Hindlimb muscle (tissue), 1 donor: Measurements from ENCODE around the gene WDFY4. TPM values are rescaled to one million over a fixed set of nuclear protein-coding genes. Genes with fewer than 3 reads are reported as not detected.

Source experiments
- DNase-seq: peaks from one replicate; pipeline ENCODE4 v3.0.0-alpha.2; 2013
- polyA plus RNA-seq: library from polyadenylated mRNA; unstranded; fragments of 120-200 nt; gene quantifications from one replicate; pipeline ENCODE4 v1.2.1, GENCODE V29; 2013; ENCODE audit not compliant: insufficient read length

WDFY4 gene
- polyA plus RNA-seq, 1 donor = 3.9 TPM

- DNase-seq = no peak
Observed at GRCh38 chr10:48946891-48947500, 262.3 kb downstream of the WDFY4 start.

DNA sequence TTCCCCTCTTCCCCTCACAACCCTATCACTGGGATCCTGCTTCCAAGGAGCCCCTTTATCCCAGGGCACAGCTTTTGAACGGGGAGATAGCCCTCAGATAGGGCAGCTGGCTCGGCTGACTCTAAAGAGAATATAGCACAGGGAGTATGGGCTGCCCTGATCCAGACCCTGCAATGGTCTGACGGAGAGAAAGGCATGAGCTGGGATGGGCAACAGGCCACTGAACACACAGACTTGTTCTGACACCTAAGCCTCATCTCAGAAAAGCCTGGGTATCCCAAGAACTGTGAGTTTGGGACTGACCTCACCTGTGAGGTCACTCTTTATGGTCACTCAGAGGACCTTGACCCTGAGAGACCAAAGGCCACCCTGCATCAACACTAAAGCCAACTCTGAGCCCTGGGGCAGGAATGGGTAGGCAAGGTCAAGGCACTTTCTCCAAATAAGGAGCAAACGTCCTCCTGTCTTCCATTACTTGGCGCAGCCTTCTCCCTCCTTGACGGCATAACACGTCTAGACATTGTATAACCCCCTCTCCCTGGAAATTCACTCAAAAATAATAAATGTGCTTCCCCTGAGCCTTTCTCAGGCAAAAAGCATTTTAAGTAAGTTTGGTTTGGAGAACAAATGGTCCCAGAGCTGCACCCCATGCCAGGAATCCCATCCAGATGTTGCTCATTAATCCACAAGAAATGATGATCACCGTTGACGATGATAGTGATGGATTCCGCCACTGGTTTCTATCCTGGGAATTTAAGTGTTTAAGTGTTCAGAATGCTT is 263.2 kb downstream of the WDFY4 start:
- DNase-seq = no peak

DNA sequence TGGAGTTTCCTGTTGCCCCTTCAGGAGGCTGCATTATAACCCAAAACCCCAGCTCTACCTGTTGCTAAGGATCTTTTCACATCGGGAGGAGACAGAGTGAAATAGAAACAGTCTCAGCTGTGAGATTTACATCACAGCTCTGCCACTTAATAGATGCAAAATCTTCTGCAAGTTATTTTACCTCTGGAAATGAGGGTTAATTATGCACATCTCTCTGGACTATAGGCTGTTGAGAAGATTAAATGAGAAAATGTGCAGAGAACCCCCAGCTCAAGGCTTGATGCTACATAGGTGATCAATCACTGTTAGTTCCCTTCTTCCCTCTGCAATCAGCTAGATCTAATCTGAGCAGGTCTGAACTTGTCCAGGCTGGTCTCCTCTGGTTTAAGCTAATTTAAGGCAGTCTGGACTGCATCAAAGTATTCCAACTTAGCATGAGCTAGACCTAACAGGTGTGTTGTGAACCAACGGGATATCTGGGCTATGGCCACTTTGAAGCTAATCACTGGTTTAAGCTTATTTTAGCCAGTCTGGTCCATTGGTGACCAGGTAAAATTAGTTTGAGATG is 263.9 kb downstream of the WDFY4 start:
- DNase-seq = no peak

DNA sequence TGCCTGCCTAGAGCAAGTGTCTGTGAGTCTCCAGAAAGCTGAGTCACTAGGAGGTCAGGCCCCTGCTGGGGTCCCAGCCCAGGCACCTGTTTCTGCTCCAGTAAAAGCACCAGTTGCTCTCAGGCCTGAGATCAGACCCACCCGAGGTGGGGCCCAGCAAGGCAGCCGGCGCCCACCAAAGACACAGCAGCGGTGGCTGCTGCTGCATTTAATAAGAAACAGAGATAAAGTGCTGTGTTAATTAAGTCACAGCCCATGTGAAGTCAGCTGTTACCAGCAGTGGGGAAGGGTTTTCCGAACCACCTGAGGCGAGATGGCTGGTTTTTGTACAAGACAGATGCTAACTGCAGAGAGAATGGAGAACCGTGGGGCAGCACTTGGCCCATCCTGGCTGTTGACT is 267.0 kb downstream of the WDFY4 start:
- no peak for DNase-seq

GRCh38 chr10:48957361-48958151 is 272.9 kb downstream of the WDFY4 start:
- no peak for DNase-seq

DNA sequence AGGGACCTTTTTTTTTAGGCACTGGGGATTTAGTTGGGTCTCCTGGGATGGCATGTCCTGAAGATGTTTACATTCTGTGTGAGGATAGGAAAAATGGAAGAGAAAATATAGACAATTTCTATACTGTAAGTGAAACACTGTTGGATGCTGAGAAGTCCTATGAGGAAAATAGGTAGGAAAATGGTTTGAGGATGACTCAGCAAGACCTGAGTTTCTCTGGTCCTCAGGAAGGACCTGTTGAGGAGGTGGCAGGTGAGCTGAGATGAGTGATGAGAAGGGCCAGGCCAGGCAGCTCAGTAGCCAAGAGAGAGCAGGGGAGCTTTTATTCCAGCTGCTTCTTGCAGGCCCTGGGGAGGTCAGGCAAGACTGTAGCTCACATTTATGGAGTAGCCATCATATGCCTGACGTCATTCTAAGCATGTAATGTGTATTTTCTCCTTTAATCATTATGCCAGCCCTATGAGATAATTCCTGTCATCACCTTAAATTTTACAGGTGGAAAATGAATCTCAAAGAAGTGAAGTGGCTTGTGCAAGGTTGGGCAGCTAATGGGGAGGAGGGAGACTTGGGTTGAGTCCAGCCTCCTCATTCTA is 274.0 kb downstream of the WDFY4 start:
- no peak for DNase-seq

GRCh38 chr10:48964038-48964437 is 279.4 kb downstream of the WDFY4 start:
- DNase-seq = no peak

- no peak for DNase-seq
Observed at GRCh38 chr10:48965460-48965859, 280.8 kb downstream of the WDFY4 start.

DNA sequence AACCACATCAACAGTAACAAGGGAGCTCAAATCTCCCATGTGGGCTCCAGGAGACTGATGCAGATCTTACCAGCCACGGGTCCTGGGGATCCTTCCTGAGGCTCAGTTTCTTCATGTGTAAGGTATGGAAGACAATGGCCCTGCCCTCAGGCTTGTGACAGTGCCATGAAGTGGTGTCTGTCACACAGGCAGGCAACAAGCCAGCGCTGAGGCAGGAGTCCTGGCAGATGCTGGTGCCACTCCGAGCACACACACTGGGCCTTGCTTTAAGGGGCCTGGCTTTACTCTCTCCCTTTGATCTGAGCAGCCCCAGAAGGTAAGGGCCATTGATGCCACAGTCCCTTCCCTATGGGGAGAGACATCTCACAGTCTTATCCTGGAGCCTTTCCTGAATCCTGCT is 283.4 kb downstream of the WDFY4 start:
- DNase-seq = no peak

- DNase-seq = no peak
Observed at GRCh38 chr10:48970046-48970445, 285.4 kb downstream of the WDFY4 start.

DNA sequence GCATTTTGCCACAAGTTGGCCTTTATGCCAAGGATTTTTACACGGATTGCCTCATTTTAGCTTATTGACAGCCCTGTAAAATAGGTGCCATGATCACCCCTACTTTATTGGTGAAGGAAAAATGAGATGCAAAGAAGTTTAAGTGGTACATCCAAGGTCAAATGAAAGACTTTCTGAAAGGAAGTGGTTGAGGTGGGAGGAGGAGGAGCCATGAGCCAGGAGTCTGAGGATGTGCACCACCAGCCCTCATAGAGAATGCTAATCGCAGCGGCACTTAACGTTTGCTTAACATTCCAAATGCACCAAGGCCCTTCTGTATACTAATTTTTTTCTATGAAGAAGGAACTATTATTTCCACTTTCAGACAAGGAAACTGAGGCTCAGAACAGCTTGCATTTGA is 286.0 kb downstream of the WDFY4 start:
- no peak for DNase-seq

DNA sequence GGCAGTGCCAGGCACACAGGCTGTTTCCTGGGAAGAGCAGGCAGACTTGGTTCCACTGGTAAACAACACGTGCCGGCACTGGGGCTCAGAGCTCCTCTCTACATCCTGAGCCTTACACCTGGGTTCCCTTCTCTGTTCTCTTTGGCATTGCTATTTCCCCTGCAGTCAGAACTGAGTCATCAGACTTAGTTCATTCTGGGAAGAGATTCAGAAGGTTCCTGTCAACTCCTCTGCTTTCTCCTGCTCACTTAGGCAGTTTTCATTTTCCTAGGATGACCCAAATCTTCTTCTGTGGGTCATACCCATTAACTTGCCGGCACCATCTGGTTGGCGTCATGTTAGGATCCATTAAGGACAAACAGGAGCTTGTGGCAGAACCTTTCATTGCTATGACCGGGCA is 288.4 kb downstream of the WDFY4 start:
- DNase-seq = no peak

- DNase-seq = no peak
Observed at GRCh38 chr10:48974510-48975156, 290.0 kb downstream of the WDFY4 start.

- no peak for DNase-seq
Observed at GRCh38 chr10:48976196-48976595, 291.5 kb downstream of the WDFY4 start.

- no peak for DNase-seq
Observed at GRCh38 chr10:48978318-48978717, 293.6 kb downstream of the WDFY4 start.

DNA sequence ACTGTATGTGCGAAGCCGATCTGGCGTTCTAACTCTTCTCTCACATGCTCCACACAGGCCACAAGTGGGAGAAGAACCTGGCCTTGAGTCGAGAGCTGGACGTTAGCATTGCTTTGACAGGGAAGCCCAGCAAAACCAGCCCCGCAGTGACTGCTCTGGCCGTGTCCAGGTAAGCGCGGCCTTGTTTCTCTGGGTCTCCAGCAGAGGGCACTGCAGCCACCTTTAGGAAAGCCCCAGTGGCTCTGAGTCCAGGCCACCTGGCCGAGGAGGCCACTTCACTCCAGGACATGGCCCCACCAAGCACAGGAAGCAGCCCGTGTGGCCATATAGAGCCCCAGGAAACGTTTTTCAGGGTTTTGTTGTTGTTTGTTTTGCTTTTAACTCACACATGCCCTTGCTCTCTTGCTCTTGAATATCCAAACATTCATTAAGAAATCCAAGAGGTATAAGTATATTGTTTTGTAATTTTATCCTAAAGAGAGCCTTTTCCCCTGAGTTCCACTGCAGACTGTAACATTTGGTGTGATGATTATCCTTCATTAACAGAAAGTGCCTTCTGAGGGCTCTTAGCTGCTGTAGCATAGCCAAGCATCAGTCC is 296.7 kb downstream of the WDFY4 start:
- DNase-seq = peak; percentile 42

GRCh38 chr10:48982584-48982983 is 297.9 kb downstream of the WDFY4 start:
- DNase-seq = no peak

- DNase-seq = no peak
Observed at GRCh38 chr10:48983648-48984351, 299.1 kb downstream of the WDFY4 start.

DNA sequence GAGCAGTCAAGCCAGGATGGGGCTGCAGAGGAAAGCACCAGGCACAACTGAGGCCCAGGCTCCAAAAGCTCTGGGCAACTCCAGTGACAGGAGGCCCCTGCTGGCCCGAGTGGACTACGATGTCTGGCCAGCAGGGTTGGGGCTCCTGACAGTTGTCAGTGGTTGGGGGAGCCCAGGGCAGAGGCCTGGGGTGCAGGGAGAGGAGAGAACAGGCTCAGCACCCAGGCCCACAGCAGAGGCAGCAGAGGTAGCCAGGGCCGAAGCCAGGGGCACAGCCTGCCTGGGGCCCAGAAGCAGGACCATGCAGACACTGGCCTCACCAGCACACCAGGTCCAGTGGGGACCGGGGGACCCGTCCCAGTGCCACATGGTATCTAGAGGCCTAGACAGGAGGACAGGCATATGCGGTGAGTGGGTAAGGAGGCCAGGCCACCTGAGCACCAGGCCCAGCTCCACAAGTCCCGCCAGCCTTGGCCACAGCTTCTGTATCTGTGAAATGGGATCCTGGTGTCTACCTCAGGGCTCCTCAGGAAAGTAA is 301.0 kb downstream of the WDFY4 start:
- no peak for DNase-seq

DNA sequence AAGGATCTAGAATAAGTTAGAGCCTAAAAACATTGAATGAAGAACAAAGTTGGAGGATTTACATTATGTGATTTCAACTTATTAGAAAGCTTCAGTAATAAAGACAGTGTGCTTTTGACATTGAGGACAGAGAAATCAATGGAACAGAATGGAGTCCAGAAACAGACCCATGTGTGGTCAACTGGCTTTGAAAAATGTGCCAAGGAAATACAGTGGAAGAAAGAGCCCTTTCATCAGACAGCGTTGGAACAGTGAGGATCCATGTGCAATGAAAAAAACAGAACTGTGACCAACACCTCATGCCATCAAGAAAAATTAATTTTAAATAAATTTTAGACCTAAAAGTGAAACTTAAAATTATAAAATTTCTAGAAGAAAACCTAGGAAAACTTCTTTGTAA is 305.6 kb downstream of the WDFY4 start:
- DNase-seq = no peak

GRCh38 chr10:48993627-48994026 is 309.0 kb downstream of the WDFY4 start:
- no peak for DNase-seq
